HG02763 (cell line): ENCODE results near the gene OR51B2.

ENCODE experiments used
- ATAC-seq: cut with Tn5 transposase; IDR thresholded peaks from one replicate; pipeline ENCODE4 v1.9.1; 2021; ENCODE audit warnings: mild to moderate bottlenecking, moderate library complexity; ENCODE audit not compliant: unreplicated experiment

OR51B2 gene

GRCh38 chr11:5284637-5285036 is 39.5 kb downstream of the OR51B2 start:
- ATAC-seq: no peak

GRCh38 chr11:5283882-5284281 is 40.2 kb downstream of the OR51B2 start:
- ATAC-seq: no peak

- no peak for ATAC-seq
Measured at GRCh38 chr11:5283086-5283485, 41.0 kb downstream of the OR51B2 start.

GRCh38 chr11:5282628-5283027 is 41.5 kb downstream of the OR51B2 start:
- ATAC-seq: no peak

- no peak for ATAC-seq
Measured at GRCh38 chr11:5281596-5281995, 42.5 kb downstream of the OR51B2 start.

GRCh38 chr11:5280582-5281102 is 43.5 kb downstream of the OR51B2 start:
- peak; percentile 92 for ATAC-seq

- ATAC-seq: no peak
Measured at GRCh38 chr11:5279471-5280090, 44.5 kb downstream of the OR51B2 start.

GRCh38 chr11:5277807-5278382 is 46.2 kb downstream of the OR51B2 start:
- peak; percentile 43 for ATAC-seq

- no peak for ATAC-seq
Measured at GRCh38 chr11:5276697-5277096, 47.4 kb downstream of the OR51B2 start.

GRCh38 chr11:5275369-5276110 is 48.6 kb downstream of the OR51B2 start:
- ATAC-seq: no peak

GRCh38 chr11:5274395-5274794 is 49.7 kb downstream of the OR51B2 start:
- no peak for ATAC-seq
